ENCODE data around the gene PSMA3. TPM values are rescaled to one million over a fixed set of nuclear protein-coding genes. Genes with fewer than 3 reads are reported as not detected.

The PSMA3 gene
- polyA plus RNA-seq, 3 donors: 59.9 to 170 (median 147) TPM

- Histone ChIP-seq H3K27ac (ENCODE audit: low read depth in 1 of 2, low read length in 2 of 2) (peak overlapping the region in 1 of 2 donors; percentile 26), H3K4me2 (replicated peaks; ENCODE audit: extremely low read depth, low read length, poor library complexity, severe bottlenecking) (no peak overlapping the region), H3K4me3 (replicated peaks in 1 of 3; ENCODE audit: low read depth in 2 of 3, low read length in 3 of 3) (no peak overlapping the region), H3K79me2 (ENCODE audit: insufficient read depth, low read length) (peaks cover 89% of the 10 kb centered on the region), H3K9ac (ENCODE audit: insufficient read depth, low read length, poor library complexity, severe bottlenecking) (no peak overlapping the region), H4K20me1 (ENCODE audit: insufficient read depth, low read length) (peaks cover 91% of the 10 kb centered on the region), H3K36me3 (replicated peaks in 1 of 2; ENCODE audit: control insufficient read depth in 1 of 2, insufficient read depth in 2 of 2, low read length in 2 of 2) (peaks cover 47 to 81% of the 10 kb centered on the region in 2 donors), H3K4me1 (ENCODE audit: control insufficient read depth in 1 of 2, insufficient read depth in 2 of 2, low read length in 2 of 2) (peaks cover 18 to 25% of the 10 kb centered on the region in 2 donors), H2AFZ (ENCODE audit: insufficient read depth, low read depth, low read length, poor library complexity, severe bottlenecking) (no peak overlapping the region), H3K27me3 (ENCODE audit: control insufficient read depth in 2 of 2, insufficient read depth in 2 of 2, low read length in 2 of 2) (no peaks in the 10 kb centered on the region), H3K9me3 (replicated peaks in 1 of 2; ENCODE audit: control insufficient read depth in 1 of 2, insufficient read depth in 1 of 2, low read length in 2 of 2) (no peaks in the 10 kb centered on the region)
- peaks cover 43 to 78% of the 10 kb centered on the region in 2 donors for H3K36me3 Mint-ChIP-seq
- peak overlapping the region in 5 of 7 donors; percentile 19 to 67 (median 63) for H3K27ac Mint-ChIP-seq
- intact Hi-C loops (cut with micrococcal nuclease): no loop called here
- DNase-seq: no peak
- WGBS (ENCODE audit: insufficient coverage): 96% methylated on average over 5 of the region's 8 CpGs
- no peak for TF ChIP-seq CTCF (IDR thresholded peaks at IDR 0.05)
- no peaks in the 10 kb centered on the region for H3K27me3 Mint-ChIP-seq (ENCODE audit: low read depth in 3 of 3)
- H3K4me1 Mint-ChIP-seq: peaks cover 27% of the 10 kb centered on the region
- no peaks in the 10 kb centered on the region for H3K9me3 Mint-ChIP-seq
- no peak overlapping the region for H3K4me3 Mint-ChIP-seq
Measured at GRCh38 chr14:58278177-58278576, 33.5 kb downstream of the PSMA3 start.

- peak overlapping the region; percentile 93 to 97 (median 96) for H3K27ac Mint-ChIP-seq
- peaks cover 57 to 82% of the 10 kb centered on the region in 2 donors for H3K36me3 ChIP-seq (replicated peaks in 1 of 2; ENCODE audit: control insufficient read depth in 1 of 2, insufficient read depth in 2 of 2, low read length in 2 of 2)
- peaks cover 90% of the 10 kb centered on the region for H4K20me1 ChIP-seq (ENCODE audit: insufficient read depth, low read length)
- H3K4me3 Mint-ChIP-seq: peak overlapping the region; percentile 42 to 59
- peak overlapping the region; percentile 83 to 95 for H3K27ac ChIP-seq (ENCODE audit: low read depth in 1 of 2, low read length in 2 of 2)
- H3K4me3 ChIP-seq (replicated peaks in 1 of 3; ENCODE audit: low read depth in 2 of 3, low read length in 3 of 3): peak overlapping the region in 2 of 3 experiments; percentile 25 to 55
- H3K9me3 Mint-ChIP-seq: no peaks in the 10 kb centered on the region
- H3K9ac ChIP-seq (ENCODE audit: insufficient read depth, low read length, poor library complexity, severe bottlenecking): peak overlapping the region; percentile 47
- 0% methylated on average over 1 of the region's 4 CpGs for WGBS (ENCODE audit: insufficient coverage)
- peaks cover 89% of the 10 kb centered on the region for H3K79me2 ChIP-seq (ENCODE audit: insufficient read depth, low read length)
- H3K36me3 Mint-ChIP-seq: peaks cover 56 to 82% of the 10 kb centered on the region in 2 donors
- peaks cover 29% of the 10 kb centered on the region for H3K4me1 Mint-ChIP-seq
- H3K4me1 ChIP-seq (ENCODE audit: control insufficient read depth in 1 of 2, insufficient read depth in 2 of 2, low read length in 2 of 2): peaks cover 18 to 25% of the 10 kb centered on the region in 2 donors
- no peaks in the 10 kb centered on the region for H3K27me3 ChIP-seq (ENCODE audit: control insufficient read depth in 2 of 2, insufficient read depth in 2 of 2, low read length in 2 of 2)
- peak; percentile 84 to 96 (median 94) for DNase-seq
- H3K9me3 ChIP-seq (replicated peaks in 1 of 2; ENCODE audit: control insufficient read depth in 1 of 2, insufficient read depth in 1 of 2, low read length in 2 of 2): no peaks in the 10 kb centered on the region
- H3K27me3 Mint-ChIP-seq (ENCODE audit: low read depth in 3 of 3): no peaks in the 10 kb centered on the region
- H2AFZ ChIP-seq (ENCODE audit: insufficient read depth, low read depth, low read length, poor library complexity, severe bottlenecking): peak overlapping the region; percentile 33
- intact Hi-C loops (cut with micrococcal nuclease): loop anchor here in 1 of 2 donors (5.0 kb wide), 1 partner anchor 39 kb away; the partner anchor contains the start of gene PSMA3
- no peak for TF ChIP-seq CTCF (IDR thresholded peaks at IDR 0.05)
- H3K4me2 ChIP-seq (replicated peaks; ENCODE audit: extremely low read depth, low read length, poor library complexity, severe bottlenecking): peak overlapping the region; percentile 55
Measured at GRCh38 chr14:58280954-58281787, 36.5 kb downstream of the PSMA3 start.

Measured in CD14-positive monocyte (primary cell).